Common myeloid progenitor, CD34-positive (primary cell): ENCODE results near the gene SOX4.
A peak's percentile ranks its signal among the peaks of the same experiment; 100 is the strongest.

ENCODE experiments used
- CTCF ChIA-PET: fragments of 350-600 bp; sonication (Branson Sonifier 250); formaldehyde crosslinking; loops from one replicate; lab custom pipeline; 2021; ENCODE audit warnings: antibody characterized with exemption; lab: Charles Lee
- POLR2A ChIA-PET: fragments of 350-600 bp; sonication (Branson Sonifier 250); formaldehyde crosslinking; loops from one replicate; lab custom pipeline; 2021; ENCODE audit warnings: antibody characterized with exemption; lab: Charles Lee
- DNase-seq, 3 donors: peaks; one replicate each; pipeline versions ENCODE4 v3.0.0 to v3.0.0-alpha.2; 2013
- H3K27ac ChIP-seq, 2 experiments: 1 replicate in 1 of 2; 2 replicates in 1 of 2; pipeline ENCODE4 v1.7.0; 2013; ENCODE audit warnings: inconsistent platforms in 2 of 2, low read length in 2 of 2, mild to moderate bottlenecking in 2 of 2, low read depth in 1 of 2, moderate library complexity in 1 of 2; ENCODE audit not compliant: severe bottlenecking in 2 of 2, insufficient read depth in 1 of 2, poor library complexity in 1 of 2
- H3K27me3 ChIP-seq, 5 experiments: replicated peaks in 2 of 5; 1 replicate in 3 of 5; 2 replicates in 2 of 5; pipeline versions ENCODE4 v1.6.1 to v1.7.0; 2013; ENCODE audit warnings: low read length in 4 of 5, mild to moderate bottlenecking in 2 of 5, moderate library complexity in 2 of 5, inconsistent platforms in 1 of 5; ENCODE audit not compliant: insufficient read depth in 5 of 5, control insufficient read depth in 4 of 5
- H3K36me3 ChIP-seq, 4 experiments: 1 replicate in 2 of 4; 2 replicates in 2 of 4; pipeline versions ENCODE4 v1.6.1 to v1.7.0; 2013; ENCODE audit warnings: low read length in 3 of 4, control low read depth in 1 of 4, mild to moderate bottlenecking in 1 of 4; ENCODE audit not compliant: control insufficient read depth in 4 of 4, insufficient read depth in 4 of 4
- H3K4me1 ChIP-seq, 4 experiments: 1 replicate in 3 of 4; 2 replicates in 1 of 4; pipeline versions ENCODE4 v1.6.1 to v1.7.1; 2013; ENCODE audit warnings: low read length in 3 of 4, mild to moderate bottlenecking in 3 of 4, control low read depth in 1 of 4, inconsistent platforms in 1 of 4, moderate library complexity in 1 of 4; ENCODE audit not compliant: control insufficient read depth in 4 of 4, insufficient read depth in 4 of 4; ENCODE audit errors: control extremely low read depth in 1 of 4
- H3K4me3 ChIP-seq, 7 experiments: 1 replicate in 4 of 7; 2 replicates in 3 of 7; pipeline versions ENCODE4 v1.5.1 to v1.7.0; 2013; ENCODE audit warnings: mild to moderate bottlenecking in 7 of 7, low read length in 6 of 7, moderate library complexity in 6 of 7, inconsistent platforms in 2 of 7, low read depth in 2 of 7, control low read depth in 1 of 7; ENCODE audit not compliant: insufficient read depth in 4 of 7, control insufficient read depth in 1 of 7; ENCODE audit errors: extremely low read depth in 1 of 7
- H3K9me3 ChIP-seq, 5 experiments: 1 replicate in 4 of 5; 2 replicates in 1 of 5; pipeline versions ENCODE4 v1.6.1 to v1.7.1; 2013; ENCODE audit warnings: low read length in 4 of 5, mild to moderate bottlenecking in 2 of 5, inconsistent platforms in 1 of 5, low read depth in 1 of 5, moderate library complexity in 1 of 5; ENCODE audit not compliant: control insufficient read depth in 4 of 5, insufficient read depth in 2 of 5; ENCODE audit errors: control extremely low read depth in 1 of 5
- WGBS: methylation state at CpG from one replicate; pipeline ENCODE4 v1.1.5; 2013; ENCODE audit not compliant: insufficient coverage; 5-methylcytosine and 5-hydroxymethylcytosine counted together

Gene SOX4

DNA sequence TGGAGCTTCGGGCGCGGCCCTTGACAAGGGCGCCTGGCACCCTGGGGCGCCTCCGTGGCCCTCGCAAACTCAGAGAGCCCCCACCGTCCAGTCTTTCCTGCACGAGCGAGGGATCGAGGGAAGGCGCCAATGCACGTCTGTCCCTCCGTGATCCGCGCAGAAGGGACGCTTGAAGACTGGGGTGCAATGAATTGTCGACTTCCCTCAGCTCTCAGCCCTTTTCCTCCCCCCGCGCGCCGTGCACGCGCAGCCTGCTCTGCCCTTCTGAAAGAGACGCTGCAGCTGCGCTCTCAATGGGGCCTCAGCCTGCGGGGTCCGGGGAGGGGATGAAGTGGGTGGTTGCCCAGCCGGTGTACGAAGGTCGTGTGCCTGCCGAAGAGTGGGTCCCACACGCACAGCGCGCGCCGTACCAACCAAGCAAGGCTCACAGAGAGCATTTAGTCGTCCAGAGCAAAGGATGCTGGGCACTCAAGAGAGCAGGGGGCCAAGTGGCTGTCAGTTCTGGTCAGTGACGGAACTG is 5.5 kb upstream of the SOX4 start:
- Histone ChIP-seq H3K27ac (peak overlapping the region; percentile 46 to 83), H3K36me3 (no peaks in the 10 kb centered on the region), H3K4me1 (peaks cover 5 to 31% (median 18%) of the 10 kb centered on the region in 4 experiments), H3K9me3 (no peaks in the 10 kb centered on the region), H3K4me3 (peak overlapping the region; percentile 76 to 99 (median 93)), H3K27me3 (no peaks in the 10 kb centered on the region)
- DNase-seq, result peak; percentile 61 to 88 (median 78)
- CTCF ChIA-PET, result interaction anchor here (0.6 to 5.9 kb wide), 17 partner anchors 9 to 1033 kb away, joined by 3 to 61 read pairs (median 4); no protein-coding TSS in a partner anchor
- under 1% methylated on average over 34 of the region's 39 CpGs for WGBS
- POLR2A ChIA-PET, result interaction anchor here (0.5 to 1.6 kb wide), 4 partner anchors 74 to 1023 kb away, joined by 3 to 6 read pairs (median 4); no protein-coding TSS in a partner anchor

DNA sequence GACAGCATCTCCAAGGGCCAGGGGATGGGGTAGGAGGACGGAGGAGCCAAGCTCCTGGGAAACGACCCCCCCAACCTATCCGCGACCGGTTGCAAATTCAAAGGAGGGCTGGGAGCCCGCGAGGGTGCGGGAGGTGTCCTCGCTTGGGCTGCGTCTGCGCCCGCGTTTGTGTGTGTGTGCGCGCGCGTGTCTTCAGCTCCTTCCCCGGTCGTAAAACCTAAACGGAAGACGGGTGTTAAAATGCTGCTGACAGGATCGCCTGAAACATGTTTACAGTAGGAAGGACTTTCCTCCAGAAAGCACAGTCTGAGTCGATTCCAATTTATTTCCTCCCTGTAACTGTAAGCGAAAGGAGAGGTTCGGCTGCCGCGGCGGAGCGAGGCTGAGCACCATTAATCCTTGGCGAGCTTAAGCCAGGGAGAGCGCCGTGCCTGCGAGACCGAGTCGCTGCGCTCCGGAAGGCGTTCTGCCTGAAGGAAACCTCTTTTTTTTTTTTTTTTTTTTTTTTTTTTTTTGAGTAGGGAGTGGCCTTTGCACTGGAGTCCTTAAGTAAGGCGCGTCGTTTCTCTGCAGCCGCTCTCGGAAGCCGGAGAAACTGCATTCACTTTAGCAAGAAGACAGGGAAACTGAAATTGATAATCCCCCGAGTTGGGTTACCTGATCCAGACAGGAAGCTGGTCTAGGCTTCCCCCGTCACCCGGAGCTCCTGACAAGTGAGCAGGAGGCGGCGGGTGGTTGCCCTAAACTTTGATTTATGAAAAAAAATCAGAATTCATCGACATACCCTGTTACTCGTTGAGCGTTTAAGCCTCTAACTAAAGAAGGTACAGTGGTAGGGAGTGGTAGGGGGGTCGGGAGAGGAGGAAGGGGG is 4.8 kb upstream of the SOX4 start:
- 0% methylated on average over 35 of the region's 53 CpGs for WGBS

GRCh38 chr6:21589352-21590345 is 3.9 kb upstream of the SOX4 start:
- CTCF ChIA-PET, result interaction anchor here (0.7 to 5.9 kb wide), 12 partner anchors 9 to 1033 kb away, joined by 3 to 61 read pairs (median 3); no protein-coding TSS in a partner anchor
- H3K27me3 ChIP-seq, result no peaks in the 10 kb centered on the region
- peak overlapping the region in 1 of 2 experiments; percentile 83 for H3K27ac ChIP-seq
- H3K4me3 ChIP-seq, result peak overlapping the region; percentile 76 to 99 (median 93)
- POLR2A ChIA-PET, result no interaction called here
- peaks cover 6 to 35% (median 21%) of the 10 kb centered on the region in 4 experiments for H3K4me1 ChIP-seq
- 6% methylated on average over 13 of the region's 17 CpGs for WGBS
- no peaks in the 10 kb centered on the region for H3K9me3 ChIP-seq
- no peaks in the 10 kb centered on the region for H3K36me3 ChIP-seq
- DNase-seq, result peak; percentile 83 to 92 (median 90)

More for the DNA sequence above, 4.8 kb upstream of the SOX4 start:
- H3K9me3 ChIP-seq, result no peaks in the 10 kb centered on the region
- H3K36me3 ChIP-seq, result no peaks in the 10 kb centered on the region
- H3K27ac ChIP-seq, result peak overlapping the region; percentile 35 to 83
- POLR2A ChIA-PET, result interaction anchor here (0.5 to 1.6 kb wide), 4 partner anchors 75 to 1024 kb away, joined by 3 to 6 read pairs (median 4); no protein-coding TSS in a partner anchor
- peaks cover 6 to 35% (median 21%) of the 10 kb centered on the region in 4 experiments for H3K4me1 ChIP-seq
- H3K4me3 ChIP-seq, result peak overlapping the region; percentile 76 to 99 (median 93)
- peak; percentile 84 to 92 (median 89) for DNase-seq
- CTCF ChIA-PET, result interaction anchor here (0.6 to 5.9 kb wide), 19 partner anchors 8 to 1031 kb away, joined by 3 to 61 read pairs (median 4); no protein-coding TSS in a partner anchor
- no peaks in the 10 kb centered on the region for H3K27me3 ChIP-seq

DNA sequence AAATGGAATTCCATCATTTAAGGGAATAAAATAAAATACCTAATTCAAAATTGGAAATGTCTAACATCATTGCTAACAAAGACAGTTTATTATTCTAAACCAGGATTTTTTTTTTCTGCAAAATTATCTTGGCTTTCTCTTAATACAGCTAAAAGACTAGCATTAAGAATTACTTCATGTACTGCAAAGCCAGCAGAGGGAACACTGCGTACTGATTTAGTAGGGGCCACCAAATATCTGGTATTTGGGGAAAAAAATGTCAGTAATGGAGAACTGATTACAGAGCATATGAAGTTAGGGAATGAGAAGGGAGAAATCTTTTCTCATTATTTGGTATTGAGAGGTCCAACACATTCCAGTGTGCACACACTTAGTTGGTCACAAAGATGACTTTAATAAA is 3.2 kb upstream of the SOX4 start:
- Histone ChIP-seq H3K27ac (no peak overlapping the region), H3K4me1 (peaks cover 6 to 35% (median 21%) of the 10 kb centered on the region in 4 experiments), H3K4me3 (no peak overlapping the region), H3K9me3 (no peaks in the 10 kb centered on the region), H3K27me3 (no peaks in the 10 kb centered on the region), H3K36me3 (no peaks in the 10 kb centered on the region)
- peak in 1 of 3 donors; percentile 26 for DNase-seq
- POLR2A ChIA-PET, result no interaction called here
- WGBS, result 100% methylated on average over 1 of the region's 1 CpG
- CTCF ChIA-PET, result interaction anchor here (0.9 to 5.9 kb wide), 3 partner anchors 256 to 1026 kb away, joined by 3 to 61 read pairs (median 3); no protein-coding TSS in a partner anchor

- CTCF ChIA-PET, result interaction anchor here (5.9 kb wide), 1 partner anchor 1027 kb away, joined by 61 read pairs; no protein-coding TSS in a partner anchor
- no CpG with 5 or more reads among the region's 2 CpGs for WGBS
- H3K4me1 ChIP-seq, result peaks cover 6 to 35% (median 21%) of the 10 kb centered on the region in 4 experiments
These were observed 2.1 kb upstream of the SOX4 start for GRCh38 chr6:21591446-21591845.

GRCh38 chr6:21592953-21593352 is 598 bp upstream of the SOX4 start:
- Histone ChIP-seq H3K36me3 (peaks cover 0 to 12% (median 3%) of the 10 kb centered on the region in 4 experiments), H3K4me1 (peaks cover 8 to 23% (median 14%) of the 10 kb centered on the region in 4 experiments), H3K4me3 (peak overlapping the region in 6 of 7 experiments; percentile 96 to 100 (median 99)), H3K27ac (no peak overlapping the region), H3K27me3 (no peaks in the 10 kb centered on the region), H3K9me3 (no peaks in the 10 kb centered on the region)
- CTCF ChIA-PET, result interaction anchor here (1.0 to 2.1 kb wide), 5 partner anchors 72 to 1029 kb away, joined by 3 to 14 read pairs (median 4); no protein-coding TSS in a partner anchor
- POLR2A ChIA-PET, result interaction anchor here (0.6 to 1.9 kb wide), 8 partner anchors 9 to 1190 kb away, joined by 3 to 10 read pairs (median 6); no protein-coding TSS in a partner anchor
- no peak for DNase-seq
- WGBS, result no CpG with 5 or more reads among the region's 1 CpG

More at GRCh38 chr6:21591446-21591845, 2.1 kb upstream of the SOX4 start:
- peaks cover 0 to 4% (median 1%) of the 10 kb centered on the region in 4 experiments for H3K36me3 ChIP-seq
- no peak for DNase-seq
- POLR2A ChIA-PET, result no interaction called here
- H3K4me3 ChIP-seq, result no peak overlapping the region
- H3K27me3 ChIP-seq, result no peaks in the 10 kb centered on the region
- no peaks in the 10 kb centered on the region for H3K9me3 ChIP-seq
- no peak overlapping the region for H3K27ac ChIP-seq
